ENCODE data around the gene CCDC136. TPM values are rescaled to one million over a fixed set of nuclear protein-coding genes. Genes with fewer than 3 reads are reported as not detected.
A peak's percentile ranks its signal among the peaks of the same experiment; 100 is the strongest.

The CCDC136 gene
- total and polyA plus RNA-seq, 3 donors from 2014 or later: 265 to 564 (median 553) TPM

GRCh38 chr7:128788446-128789412 lies 3.0 kb upstream of the CCDC136 start:
- TF ChIP-seq POLR2A (IDR thresholded peaks at IDR 0.05) (no peak), CTCF (IDR thresholded peaks at IDR 0.05) (no peak)
- 56 to 71% methylated on average over 8 to 9 of the region's 9 CpGs for WGBS, 2 donors
- no peak overlapping the region for H3K4me3 ChIP-seq
- DNase-seq: peak; percentile 32
- H3K4me1 ChIP-seq: peaks cover 7% of the 10 kb centered on the region
- no peaks in the 10 kb centered on the region for H3K9me3 ChIP-seq
- no peaks in the 10 kb centered on the region for H3K36me3 ChIP-seq (ENCODE audit: low read depth, missing control alignments)
- no peak overlapping the region for H3K27ac ChIP-seq
- no peaks in the 10 kb centered on the region for H3K27me3 ChIP-seq
- intact Hi-C loops (cut with DNase I; ENCODE audit: low total_unique reads): no loop called here

GRCh38 chr7:128790315-128791041 lies 1.3 kb upstream of the CCDC136 start:
- Histone ChIP-seq H3K27ac (no peak overlapping the region), H3K27me3 (no peaks in the 10 kb centered on the region)
- DNase-seq: no peak

GRCh38 chr7:128791972-128792327 lies 182 bp downstream of the CCDC136 start:
- 6 to 18% methylated on average over 9 of the region's 9 CpGs for WGBS, 2 donors
- Histone ChIP-seq H3K27me3 (no peaks in the 10 kb centered on the region), H3K4me1 (peaks cover 7% of the 10 kb centered on the region), H3K4me3 (peak overlapping the region; percentile 66 to 73), H3K27ac (no peak overlapping the region), H3K9me3 (no peaks in the 10 kb centered on the region), H3K36me3 (ENCODE audit: low read depth, missing control alignments) (no peaks in the 10 kb centered on the region)
- intact Hi-C loops (cut with DNase I; ENCODE audit: low total_unique reads): no loop called here
- TF ChIP-seq CTCF (IDR thresholded peaks at IDR 0.05) (no peak), POLR2A (IDR thresholded peaks at IDR 0.05) (no peak)
- no peak for DNase-seq

More at GRCh38 chr7:128790315-128791041, 1.3 kb upstream of the CCDC136 start:
- TF ChIP-seq CTCF (IDR thresholded peaks at IDR 0.05) (no peak), POLR2A (IDR thresholded peaks at IDR 0.05) (no peak)
- intact Hi-C loops (cut with DNase I; ENCODE audit: low total_unique reads): no loop called here
- Histone ChIP-seq H3K36me3 (ENCODE audit: low read depth, missing control alignments) (no peaks in the 10 kb centered on the region), H3K4me3 (peak overlapping the region; percentile 66 to 73), H3K4me1 (peaks cover 7% of the 10 kb centered on the region), H3K9me3 (no peaks in the 10 kb centered on the region)
- 18 to 22% methylated on average over 23 to 45 of the region's 45 CpGs for WGBS, 2 donors

GRCh38 chr7:128792471-128793180 lies 858 bp downstream of the CCDC136 start:
- no peak for TF ChIP-seq POLR2A (IDR thresholded peaks at IDR 0.05)
- no peak for TF ChIP-seq CTCF (IDR thresholded peaks at IDR 0.05)
- peaks cover 7% of the 10 kb centered on the region for H3K4me1 ChIP-seq
- DNase-seq: no peak
- H3K9me3 ChIP-seq: no peaks in the 10 kb centered on the region
- intact Hi-C loops (cut with DNase I; ENCODE audit: low total_unique reads): no loop called here
- no peak overlapping the region for H3K4me3 ChIP-seq
- 49 to 64% methylated on average over 10 of the region's 10 CpGs for WGBS, 2 donors
- H3K27ac ChIP-seq: no peak overlapping the region
- H3K36me3 ChIP-seq (ENCODE audit: low read depth, missing control alignments): no peaks in the 10 kb centered on the region
- no peaks in the 10 kb centered on the region for H3K27me3 ChIP-seq

Data from testis (tissue), 3 donors.